ENCODE measurements around the gene CDK11B. TPM values are rescaled to one million over a fixed set of nuclear protein-coding genes. Genes with fewer than 3 reads are reported as not detected.

CDK11B gene
- total RNA-seq, 1 experiment from 2014 or later, result 9.6 TPM

- DNase-seq (ENCODE audit: low spot score), result no peak
Observed at GRCh38 chr1:1616045-1616790, 42.6 kb downstream of the CDK11B start.

- peak; percentile 81 for DNase-seq (ENCODE audit: low spot score)
Observed at GRCh38 chr1:1615256-1616044, 43.4 kb downstream of the CDK11B start, which contains the start of gene MIB2. MIB2 (plus strand) TSS chr1:1615500; CDS start chr1:1623453, 7,953 bp downstream.

- DNase-seq (ENCODE audit: low spot score), result no peak
Observed at GRCh38 chr1:1614954-1615255, 43.9 kb downstream of the CDK11B start.

GRCh38 chr1:1614204-1614953, 44.4 kb downstream of the CDK11B start:
- DNase-seq (ENCODE audit: low spot score), result no peak

GRCh38 chr1:1613509-1614082, 45.2 kb downstream of the CDK11B start:
- DNase-seq (ENCODE audit: low spot score), result no peak

- DNase-seq (ENCODE audit: low spot score), result no peak
Observed at GRCh38 chr1:1612104-1612400, 46.8 kb downstream of the CDK11B start.

GRCh38 chr1:1610796-1611195, 48.0 kb downstream of the CDK11B start:
- DNase-seq (ENCODE audit: low spot score), result no peak

- no peak for DNase-seq (ENCODE audit: low spot score)
Observed at GRCh38 chr1:1609822-1610485, 48.9 kb downstream of the CDK11B start.

- no peak for DNase-seq (ENCODE audit: low spot score)
Observed at GRCh38 chr1:1606232-1606631, 52.6 kb downstream of the CDK11B start.

GRCh38 chr1:1605724-1606123, 53.1 kb downstream of the CDK11B start:
- DNase-seq (ENCODE audit: low spot score), result no peak

GRCh38 chr1:1605034-1605591, 53.7 kb downstream of the CDK11B start:
- DNase-seq (ENCODE audit: low spot score), result no peak

GRCh38 chr1:1604374-1605033, 54.3 kb downstream of the CDK11B start:
- no peak for DNase-seq (ENCODE audit: low spot score)

GRCh38 chr1:1603671-1604373, 55.0 kb downstream of the CDK11B start:
- no peak for DNase-seq (ENCODE audit: low spot score)

GRCh38 chr1:1602968-1603506, 55.8 kb downstream of the CDK11B start:
- no peak for DNase-seq (ENCODE audit: low spot score)

GRCh38 chr1:1602304-1602967, 56.4 kb downstream of the CDK11B start:
- DNase-seq (ENCODE audit: low spot score), result no peak

GRCh38 chr1:1601564-1602303, 57.1 kb downstream of the CDK11B start:
- DNase-seq (ENCODE audit: low spot score), result no peak

GRCh38 chr1:1600861-1601563, 57.8 kb downstream of the CDK11B start:
- no peak for DNase-seq (ENCODE audit: low spot score)
